Chondrocyte (in vitro differentiated cells): ENCODE data around the gene LRRN4. TPM values are rescaled to one million over a fixed set of nuclear protein-coding genes. Genes with fewer than 3 reads are reported as not detected.

Experiments
- DNase-seq: peaks from one replicate; pipeline ENCODE4 v3.0.0; 2021; ENCODE audit warnings: mixed read lengths, low spot score
- H3K27ac Mint-ChIP-seq: one replicate; pipeline ENCODE4 v1.8.0; 2021; ENCODE audit warnings: mild to moderate bottlenecking, moderate library complexity, mixed read lengths; ENCODE audit not compliant: unreplicated experiment
- H3K27me3 Mint-ChIP-seq: 2 replicates; pipeline ENCODE4 v1.8.0; 2021; ENCODE audit warnings: low read depth, mixed read lengths
- H3K36me3 Mint-ChIP-seq: 2 replicates; pipeline ENCODE4 v1.8.0; 2021; ENCODE audit warnings: low read depth, mixed read lengths
- H3K4me1 Mint-ChIP-seq: 2 replicates; pipeline ENCODE4 v1.8.0; 2021; ENCODE audit warnings: low read depth, mild to moderate bottlenecking, mixed read lengths
- H3K4me3 Mint-ChIP-seq: one replicate; pipeline ENCODE4 v1.8.0; 2021; ENCODE audit warnings: mild to moderate bottlenecking, moderate library complexity, mixed read lengths; ENCODE audit not compliant: unreplicated experiment
- H3K9me3 Mint-ChIP-seq: 2 replicates; pipeline ENCODE4 v1.8.0; 2021; ENCODE audit warnings: low read depth, mixed read lengths
- total RNA-seq: library from RNA; stranded (reverse); gene quantifications from 3 replicates; pipeline ENCODE4 v1.2.1, GENCODE V29; 2021
- TF ChIP-seq, protein P1 (sequence below): fragments of 200-600 bp; sonication (generic); IDR thresholded peaks from 2 replicates; pipeline ENCODE4 v1.5.0; 2021; ENCODE audit warnings: antibody characterized with exemption, mild to moderate bottlenecking, moderate library complexity

The LRRN4 gene
- total RNA-seq, 1 donor from 2014 or later: not detected

DNA sequence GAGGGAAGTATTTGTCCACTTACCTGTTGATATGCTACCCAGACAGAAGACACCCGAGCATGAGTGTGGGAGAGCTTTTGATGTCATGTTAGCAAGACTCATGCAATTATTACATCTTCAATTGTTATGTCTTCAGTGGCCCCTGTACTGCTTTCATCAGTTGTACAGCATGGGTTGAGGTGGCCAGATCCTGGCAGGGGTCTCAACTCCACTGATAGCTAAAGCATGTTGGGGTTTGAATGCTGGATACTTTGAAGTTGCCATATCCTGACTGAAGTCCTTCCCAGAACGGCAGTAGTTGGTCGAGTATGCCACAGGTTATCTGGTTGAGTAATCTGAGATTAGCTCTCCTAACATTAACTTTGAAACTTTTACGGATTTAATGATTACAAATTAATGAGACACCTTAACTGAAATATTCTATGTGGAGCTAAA is 46.7 kb downstream of the LRRN4 start:
- no peaks in the 10 kb centered on the region for H3K27me3 Mint-ChIP-seq
- no peak for DNase-seq
- TF ChIP-seq, protein P1, sequence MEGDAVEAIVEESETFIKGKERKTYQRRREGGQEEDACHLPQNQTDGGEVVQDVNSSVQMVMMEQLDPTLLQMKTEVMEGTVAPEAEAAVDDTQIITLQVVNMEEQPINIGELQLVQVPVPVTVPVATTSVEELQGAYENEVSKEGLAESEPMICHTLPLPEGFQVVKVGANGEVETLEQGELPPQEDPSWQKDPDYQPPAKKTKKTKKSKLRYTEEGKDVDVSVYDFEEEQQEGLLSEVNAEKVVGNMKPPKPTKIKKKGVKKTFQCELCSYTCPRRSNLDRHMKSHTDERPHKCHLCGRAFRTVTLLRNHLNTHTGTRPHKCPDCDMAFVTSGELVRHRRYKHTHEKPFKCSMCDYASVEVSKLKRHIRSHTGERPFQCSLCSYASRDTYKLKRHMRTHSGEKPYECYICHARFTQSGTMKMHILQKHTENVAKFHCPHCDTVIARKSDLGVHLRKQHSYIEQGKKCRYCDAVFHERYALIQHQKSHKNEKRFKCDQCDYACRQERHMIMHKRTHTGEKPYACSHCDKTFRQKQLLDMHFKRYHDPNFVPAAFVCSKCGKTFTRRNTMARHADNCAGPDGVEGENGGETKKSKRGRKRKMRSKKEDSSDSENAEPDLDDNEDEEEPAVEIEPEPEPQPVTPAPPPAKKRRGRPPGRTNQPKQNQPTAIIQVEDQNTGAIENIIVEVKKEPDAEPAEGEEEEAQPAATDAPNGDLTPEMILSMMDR: no peak
- H3K27ac Mint-ChIP-seq: peak overlapping the region; percentile 49
- H3K9me3 Mint-ChIP-seq: no peaks in the 10 kb centered on the region
- peak overlapping the region; percentile 91 for H3K4me3 Mint-ChIP-seq
- H3K36me3 Mint-ChIP-seq: peaks cover 13% of the 10 kb centered on the region
- peaks cover 28% of the 10 kb centered on the region for H3K4me1 Mint-ChIP-seq

DNA sequence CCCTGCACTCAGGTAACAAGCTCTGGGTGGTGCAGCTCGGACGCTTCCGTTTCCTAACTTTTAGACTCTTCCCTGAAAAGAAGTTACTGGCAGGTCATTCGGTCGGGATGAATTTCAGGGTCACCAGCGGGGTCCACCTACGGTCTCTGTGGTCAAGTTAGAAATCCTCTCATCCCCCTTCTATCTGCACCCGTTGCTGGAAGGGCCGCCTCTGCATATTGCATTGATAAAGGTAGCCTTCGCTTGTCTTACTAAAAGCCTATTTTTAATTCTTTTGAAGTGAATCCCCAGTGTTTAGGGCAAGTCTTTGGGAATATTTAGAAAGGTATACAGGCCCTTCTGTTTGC is 47.3 kb downstream of the LRRN4 start:
- Mint-ChIP-seq H3K27me3 (no peaks in the 10 kb centered on the region), H3K36me3 (peaks cover 11% of the 10 kb centered on the region)

DNA sequence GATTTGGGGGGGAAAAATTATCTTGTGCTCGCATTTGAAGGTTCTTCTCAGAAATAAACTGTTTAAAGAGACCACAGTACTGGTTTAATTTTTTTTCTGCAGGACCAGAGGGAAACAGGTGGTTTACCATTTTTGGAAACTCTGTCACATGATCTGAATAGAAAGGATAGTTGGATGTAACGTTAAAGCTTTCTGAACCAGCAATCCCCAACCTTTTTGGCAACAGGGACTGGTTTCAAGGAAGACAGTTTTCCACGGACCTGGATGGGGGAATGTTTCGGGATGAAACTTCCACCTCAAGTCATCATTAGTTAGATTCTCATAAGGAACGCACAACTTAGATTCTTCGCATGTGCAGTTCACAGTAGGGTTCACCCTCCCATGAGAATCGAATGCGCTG is 53.0 kb downstream of the LRRN4 start:
- no peak overlapping the region for H3K27ac Mint-ChIP-seq
- TF ChIP-seq, protein P1: no peak
- peaks cover 7% of the 10 kb centered on the region for H3K4me1 Mint-ChIP-seq
- no peak for DNase-seq
- no peaks in the 10 kb centered on the region for H3K9me3 Mint-ChIP-seq
- no peak overlapping the region for H3K4me3 Mint-ChIP-seq
- no peaks in the 10 kb centered on the region for H3K27me3 Mint-ChIP-seq
- no peaks in the 10 kb centered on the region for H3K36me3 Mint-ChIP-seq

More for the DNA sequence above, 47.3 kb downstream of the LRRN4 start:
- Mint-ChIP-seq H3K4me3 (peak overlapping the region; percentile 91), H3K27ac (peak overlapping the region; percentile 93), H3K9me3 (no peaks in the 10 kb centered on the region), H3K4me1 (peaks cover 28% of the 10 kb centered on the region)
- DNase-seq: no peak
- TF ChIP-seq, protein P1: no peak

DNA sequence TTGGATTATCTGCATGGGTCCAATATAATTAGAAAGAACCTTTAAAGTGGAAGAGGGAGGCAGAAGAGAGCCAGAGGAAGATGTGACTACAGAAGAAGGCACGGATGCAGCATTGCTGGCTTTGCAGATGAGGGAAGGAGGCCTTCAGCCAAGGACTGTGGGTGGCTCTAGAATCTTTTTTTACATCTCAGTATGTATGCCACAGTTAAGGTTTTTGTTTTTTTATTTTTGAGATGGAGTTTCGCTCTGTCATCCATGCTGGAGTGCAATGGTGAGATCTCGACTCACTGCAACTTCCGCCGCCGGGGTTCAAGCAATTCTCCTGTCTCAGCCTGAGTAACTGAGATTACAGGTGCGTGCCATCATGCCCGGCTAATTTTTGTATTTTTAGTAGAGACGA is 54.1 kb downstream of the LRRN4 start:
- H3K27ac Mint-ChIP-seq: no peak overlapping the region
- no peak for DNase-seq
- peaks cover 2% of the 10 kb centered on the region for H3K36me3 Mint-ChIP-seq
- H3K4me1 Mint-ChIP-seq: peaks cover 2% of the 10 kb centered on the region
- TF ChIP-seq, protein P1: no peak
- H3K9me3 Mint-ChIP-seq: no peaks in the 10 kb centered on the region
- H3K27me3 Mint-ChIP-seq: no peaks in the 10 kb centered on the region
- no peak overlapping the region for H3K4me3 Mint-ChIP-seq

DNA sequence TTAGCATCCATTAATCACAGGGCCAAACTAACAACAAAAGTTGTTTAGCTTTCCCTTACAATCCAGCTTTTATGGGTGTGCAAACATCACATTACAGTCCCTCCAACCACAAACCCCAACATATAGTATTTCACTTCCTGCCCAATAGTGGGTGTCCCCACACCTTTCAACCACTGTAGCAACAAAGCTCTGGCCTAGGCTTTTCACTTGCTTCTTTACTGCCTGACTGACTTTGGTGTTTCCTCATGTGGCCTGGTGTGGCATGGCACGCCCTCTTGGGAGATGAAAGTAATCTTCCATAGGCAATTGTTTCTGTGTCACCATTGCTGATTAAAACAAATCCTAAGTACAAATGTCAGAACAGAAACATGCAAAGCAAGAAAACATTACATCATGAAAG is 57.1 kb downstream of the LRRN4 start:
- DNase-seq: no peak
- H3K9me3 Mint-ChIP-seq: no peaks in the 10 kb centered on the region
- no peaks in the 10 kb centered on the region for H3K27me3 Mint-ChIP-seq
- no peak overlapping the region for H3K27ac Mint-ChIP-seq
- TF ChIP-seq, protein P1: no peak
- H3K4me3 Mint-ChIP-seq: no peak overlapping the region
- peaks cover 2% of the 10 kb centered on the region for H3K36me3 Mint-ChIP-seq
- no peaks in the 10 kb centered on the region for H3K4me1 Mint-ChIP-seq
